ENCODE measurements around the gene MEI4. TPM values are rescaled to one million over a fixed set of nuclear protein-coding genes. Genes with fewer than 3 reads are reported as not detected.
"Not testable (repeated sequence)": the region's sequence is repeated elsewhere in the genome, so short reads cannot be mapped to it uniquely, and the experiment has no call there.

MEI4 gene
- total RNA-seq, 1 donor from 2014 or later, result not detected

DNA sequence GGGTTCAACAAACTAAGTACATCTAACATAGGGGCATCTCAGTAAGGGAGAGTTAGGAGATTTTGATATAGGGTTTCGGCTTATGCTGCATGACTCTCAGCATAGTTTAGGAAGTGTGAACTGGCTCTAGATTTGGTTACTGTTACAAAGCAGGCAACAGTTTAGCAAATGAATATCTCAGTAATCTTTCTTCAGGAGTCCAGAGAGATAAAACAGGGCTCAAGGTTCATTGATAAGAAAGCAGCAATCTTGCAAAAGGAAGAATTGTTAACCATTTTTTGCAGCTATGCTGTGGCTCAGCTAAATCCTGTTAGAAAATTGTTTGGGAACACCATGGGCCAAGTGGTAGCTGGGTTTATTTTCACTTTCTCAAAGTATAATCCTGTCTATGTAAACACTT, 161.3 kb downstream of the MEI4 start:
- DNase-seq (ENCODE audit: low read depth in 2 of 2), result no peak

DNA sequence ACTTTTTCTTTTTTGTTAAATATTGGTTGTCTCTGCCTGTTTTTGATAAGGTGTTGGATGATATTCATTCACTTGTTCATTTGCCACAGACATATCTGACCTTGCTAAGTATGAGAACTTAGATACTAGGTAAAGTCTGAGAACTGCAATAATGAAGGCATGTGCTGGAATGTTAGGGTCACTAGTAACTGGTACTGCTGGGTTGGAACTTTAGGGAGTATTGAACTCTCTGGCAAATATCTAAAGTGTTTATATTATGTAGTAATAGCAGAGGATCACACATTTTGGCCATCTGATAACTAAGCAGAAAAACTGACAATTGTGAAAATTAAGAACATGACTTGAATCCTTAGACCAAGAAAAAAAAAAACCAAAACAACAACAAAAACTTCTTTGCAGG, 162.7 kb downstream of the MEI4 start:
- no peak for DNase-seq (ENCODE audit: low read depth in 2 of 2)

DNA sequence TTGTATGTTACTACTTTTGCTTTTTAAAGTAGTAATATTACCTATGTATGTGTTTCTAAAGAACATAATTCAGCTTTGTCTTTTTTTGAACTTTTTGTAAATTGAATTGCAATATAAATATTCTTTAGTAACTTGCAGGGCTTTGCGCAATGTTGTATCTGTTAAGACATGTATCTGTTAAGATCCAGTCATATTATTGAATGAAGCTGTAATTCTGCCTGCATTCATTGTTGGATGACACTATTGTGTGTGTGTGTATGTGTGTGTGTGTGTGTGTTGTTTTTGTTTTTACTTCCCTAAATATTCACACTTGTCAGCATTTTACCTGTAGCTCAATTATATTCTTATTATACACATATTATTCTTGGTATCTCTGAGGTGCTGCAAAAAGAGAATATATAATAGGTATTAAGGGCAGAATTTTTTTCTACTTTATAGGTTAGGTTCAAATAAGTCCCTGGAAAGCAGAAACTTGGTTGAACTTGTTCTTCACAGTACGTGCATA, 164.0 kb downstream of the MEI4 start:
- DNase-seq (ENCODE audit: low read depth in 2 of 2), result no peak

DNA sequence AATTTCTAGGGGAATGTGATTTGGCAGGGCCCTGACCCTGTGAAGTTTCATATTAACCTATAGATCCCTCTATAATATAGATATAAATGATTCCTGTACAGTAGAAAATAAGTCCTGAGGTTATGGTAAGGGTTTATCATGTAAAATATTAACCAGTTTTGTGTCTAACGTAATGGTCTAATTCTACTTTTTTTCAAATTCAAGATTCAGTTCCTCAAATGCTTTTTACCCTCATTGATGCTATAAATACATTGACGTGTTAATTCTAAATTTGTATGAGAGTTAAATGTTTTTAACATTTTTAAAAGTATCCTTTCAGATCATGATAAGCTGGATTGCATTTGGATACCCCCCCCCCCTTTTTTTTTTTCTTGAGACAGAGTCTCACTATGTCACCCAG, 169.4 kb downstream of the MEI4 start:
- DNase-seq (ENCODE audit: low read depth in 2 of 2), result no peak

DNA sequence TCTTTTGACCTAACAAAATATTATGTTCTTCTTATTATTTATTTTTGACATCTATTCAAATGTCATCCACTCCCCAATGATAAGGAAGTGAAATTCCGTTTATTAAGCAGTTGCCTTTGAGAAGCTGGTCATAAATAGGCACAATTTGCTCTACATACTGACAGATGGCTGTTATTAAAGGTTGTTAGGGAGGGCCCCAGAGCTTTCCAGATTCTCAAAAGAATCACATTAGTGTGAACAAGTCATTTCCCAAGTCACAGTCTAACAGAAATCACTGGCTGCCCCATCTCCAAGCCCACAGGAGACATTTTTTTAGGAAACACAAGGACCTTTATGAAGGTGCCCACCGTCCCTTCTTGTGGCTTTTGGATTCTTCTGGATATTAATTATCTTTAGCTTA, 172.4 kb downstream of the MEI4 start:
- DNase-seq (ENCODE audit: low read depth in 2 of 2), result no peak

DNA sequence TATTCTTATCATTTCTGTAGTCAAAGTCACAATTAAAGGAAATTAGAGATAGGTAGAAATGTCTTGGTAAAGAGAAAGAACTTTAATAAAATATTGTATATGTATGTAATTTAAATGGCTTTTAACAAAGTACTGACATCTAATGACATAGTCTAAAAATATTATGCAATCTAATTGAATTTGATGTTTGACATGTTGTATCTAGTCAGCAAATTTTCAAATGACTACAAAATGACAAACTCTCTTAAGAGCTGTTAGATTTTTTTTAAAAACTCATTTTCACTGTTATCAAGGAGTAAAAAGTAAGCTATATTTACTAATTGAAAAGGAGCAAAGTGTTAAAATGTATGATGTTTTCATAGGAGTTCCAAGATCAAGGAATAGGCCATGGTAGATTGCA, 176.9 kb downstream of the MEI4 start:
- DNase-seq (ENCODE audit: low read depth in 2 of 2), result no peak

GRCh38 chr6:77833749-77834148, 180.9 kb downstream of the MEI4 start:
- DNase-seq (ENCODE audit: low read depth in 2 of 2), result not testable (repeated sequence)

DNA sequence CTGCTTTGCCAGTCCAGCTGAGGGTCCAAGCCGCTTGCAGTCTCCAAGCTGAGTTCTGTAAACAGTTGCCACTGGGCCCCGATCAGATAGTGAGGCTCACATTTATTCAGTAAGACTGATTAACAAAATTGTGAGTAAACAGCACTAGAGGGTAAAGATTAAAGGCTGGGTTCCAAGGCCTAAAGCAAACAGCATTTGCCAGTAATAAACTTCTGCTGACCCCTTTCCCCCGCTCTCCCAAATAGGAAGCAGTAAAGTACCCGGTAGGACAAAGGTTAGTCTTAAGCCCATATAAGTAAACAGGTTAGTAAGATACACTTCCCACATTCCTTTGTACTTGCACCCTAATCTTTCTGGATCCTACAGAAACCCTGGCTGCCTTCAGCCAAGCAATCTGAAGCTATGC, 181.8 kb downstream of the MEI4 start:
- DNase-seq (ENCODE audit: low read depth in 2 of 2), result no peak

DNA sequence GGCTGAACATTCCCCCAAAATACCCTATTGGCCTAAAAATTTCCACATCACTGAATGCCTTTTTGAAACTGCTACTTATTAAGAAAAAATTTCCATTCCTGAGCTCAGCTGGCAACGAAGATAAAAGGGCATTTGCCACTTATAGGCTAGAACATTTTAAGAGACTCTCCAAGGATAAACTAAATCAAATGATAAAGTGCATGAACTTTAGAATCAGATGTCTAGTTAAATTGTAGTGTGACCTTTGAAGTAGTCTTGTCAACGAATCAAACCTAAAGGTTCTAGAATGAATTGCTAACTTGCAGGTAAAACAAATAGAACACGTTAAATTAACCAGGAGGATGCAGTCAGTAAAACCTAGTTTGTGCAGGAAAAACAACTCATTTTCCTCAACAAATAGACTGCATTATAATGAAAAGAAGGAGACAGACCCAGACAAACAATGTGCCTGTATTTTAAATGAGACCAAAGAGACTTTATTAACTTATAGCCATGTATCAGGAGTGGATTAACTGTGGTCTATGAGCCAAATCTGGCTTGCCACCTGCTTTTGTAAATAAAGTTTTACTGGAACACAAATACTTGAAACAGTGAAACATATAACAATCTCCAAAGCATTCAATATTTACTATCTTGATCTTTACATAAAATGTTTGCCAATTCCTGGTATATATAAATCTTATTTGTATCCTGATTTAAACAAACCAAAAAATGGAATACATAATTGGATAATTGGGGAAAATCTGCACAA, 184.4 kb downstream of the MEI4 start:
- DNase-seq (ENCODE audit: low read depth in 2 of 2), result no peak

DNA sequence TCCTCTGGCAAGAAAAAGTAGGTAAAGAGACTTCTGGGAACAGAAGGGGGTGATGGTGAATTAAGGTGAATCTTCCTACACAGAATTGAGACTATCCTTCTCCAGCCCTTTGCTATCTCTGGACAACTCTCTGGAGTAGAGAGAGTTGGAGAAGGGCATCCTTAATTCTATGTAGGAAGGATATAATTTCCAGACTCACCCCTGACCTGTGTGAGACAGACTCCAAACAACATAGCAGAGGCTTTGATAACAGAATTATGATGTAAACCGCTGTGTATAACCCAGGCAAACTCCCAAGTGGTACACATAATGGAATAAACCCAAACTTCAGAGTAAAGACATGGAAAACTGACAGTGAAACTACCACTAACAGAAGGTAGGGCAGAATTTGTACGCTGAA, 186.5 kb downstream of the MEI4 start:
- no peak for DNase-seq (ENCODE audit: low read depth in 2 of 2)

- no peak for DNase-seq (ENCODE audit: low read depth in 2 of 2)
These were observed 192.0 kb downstream of the MEI4 start for GRCh38 chr6:77844822-77845221.

- no peak for DNase-seq (ENCODE audit: low read depth in 2 of 2)
These were observed 200.6 kb downstream of the MEI4 start for GRCh38 chr6:77853401-77853800.

- no peak for DNase-seq (ENCODE audit: low read depth in 2 of 2)
These were observed 203.6 kb downstream of the MEI4 start for GRCh38 chr6:77856391-77856790.

DNA sequence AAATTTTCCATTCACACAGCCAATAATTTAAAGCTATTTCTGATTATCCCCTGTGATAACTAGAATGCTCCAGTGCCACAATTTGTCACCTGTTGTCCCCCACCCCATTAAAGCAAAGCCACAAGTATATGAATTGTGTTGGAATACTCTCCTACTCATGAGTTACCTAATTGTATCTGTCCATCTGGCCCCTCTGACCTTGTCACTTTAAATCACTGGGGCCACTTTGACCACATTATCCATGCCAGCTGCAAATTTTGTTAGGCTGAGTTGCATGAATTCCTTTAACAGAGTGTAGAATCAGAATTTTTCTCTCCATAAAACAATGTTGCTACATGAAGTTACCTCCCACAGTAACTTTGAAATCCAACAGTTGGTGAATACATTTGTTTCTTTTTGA, 204.6 kb downstream of the MEI4 start:
- no peak for DNase-seq (ENCODE audit: low read depth in 2 of 2)

DNA sequence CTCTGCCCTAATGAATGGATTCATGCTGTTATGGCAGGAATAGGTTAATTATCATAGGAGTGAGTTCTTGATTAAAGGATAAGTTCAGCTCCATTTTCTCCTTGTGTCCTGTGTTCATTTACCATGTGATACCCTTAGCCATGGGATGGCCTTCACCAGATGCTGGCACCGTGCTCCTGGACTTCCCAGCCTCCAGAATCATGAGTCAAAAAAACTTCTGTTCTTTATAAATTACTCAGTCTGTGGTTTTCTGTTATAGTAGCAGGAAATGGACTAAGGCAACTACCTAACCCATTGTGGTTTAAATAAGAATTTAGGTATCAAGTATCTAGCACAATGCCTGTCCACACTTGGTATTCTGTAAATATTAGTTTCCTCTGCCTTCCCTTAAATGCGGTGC, 223.5 kb downstream of the MEI4 start:
- peak in 1 of 2 donors; percentile 20 for DNase-seq (ENCODE audit: low read depth in 2 of 2)

DNA sequence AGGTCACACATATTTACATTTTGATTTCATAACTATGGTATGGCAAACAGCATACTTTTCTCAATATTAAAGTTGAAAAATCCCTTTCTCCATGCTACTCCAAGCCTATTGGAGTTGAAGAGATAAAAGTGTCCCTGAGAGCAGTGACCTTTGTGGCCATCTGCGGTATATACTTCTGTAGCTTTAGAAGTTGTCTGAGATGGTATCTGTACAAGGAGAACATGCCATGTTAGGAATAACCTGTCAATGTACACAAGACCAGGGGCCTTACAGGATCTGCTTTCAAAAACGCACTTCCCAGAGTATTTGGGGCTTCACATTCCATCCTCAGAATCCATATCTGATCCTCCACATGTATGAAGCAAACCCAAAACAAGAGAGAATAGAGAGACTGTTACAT, 226.7 kb downstream of the MEI4 start:
- DNase-seq (ENCODE audit: low read depth in 2 of 2), result no peak

DNA sequence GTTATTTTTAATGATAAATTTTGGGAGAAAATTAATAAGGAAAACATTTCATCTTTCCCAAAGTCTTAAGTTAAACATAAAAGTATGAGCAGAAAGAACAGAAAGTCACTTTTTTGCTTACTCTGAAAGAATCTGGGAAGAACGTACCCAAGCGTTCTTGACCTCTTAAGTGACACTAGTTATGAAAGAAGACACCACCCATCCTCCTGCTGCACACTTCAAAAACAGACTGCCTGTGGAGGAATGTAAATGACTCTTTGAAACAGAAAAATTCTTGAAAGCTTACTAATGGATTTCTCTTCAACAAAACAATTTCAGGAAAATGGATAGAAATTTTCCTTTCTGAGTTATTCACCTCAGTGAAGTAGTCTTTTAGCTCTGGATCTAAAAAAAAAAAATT, 227.7 kb downstream of the MEI4 start:
- peak in 1 of 2 donors; percentile 58 for DNase-seq (ENCODE audit: low read depth in 2 of 2)

- DNase-seq (ENCODE audit: low read depth in 2 of 2), result peak; percentile 47 to 51
These were observed 231.0 kb downstream of the MEI4 start for GRCh38 chr6:77883851-77884250.

DNA sequence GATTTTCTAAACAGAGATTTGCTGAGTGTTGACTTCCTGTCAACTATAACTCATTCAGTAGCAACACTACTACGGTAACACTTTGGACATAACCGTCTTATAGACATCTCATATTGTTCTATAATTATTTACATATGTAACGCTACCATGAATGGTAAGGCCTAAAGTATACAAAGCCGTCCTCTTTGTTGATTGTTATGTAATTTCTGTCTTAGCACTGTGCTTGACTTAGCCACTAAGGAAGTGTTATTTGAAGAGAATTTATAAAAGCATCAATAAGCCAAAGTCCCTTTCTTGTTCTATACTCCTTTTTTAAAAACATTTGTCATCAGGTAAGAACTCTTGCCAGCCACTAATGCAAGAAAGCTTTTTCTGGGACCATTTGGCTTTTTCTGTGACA, 240.6 kb downstream of the MEI4 start:
- DNase-seq (ENCODE audit: low read depth in 2 of 2), result no peak

- DNase-seq (ENCODE audit: low read depth in 2 of 2), result no peak
These were observed 253.2 kb downstream of the MEI4 start for GRCh38 chr6:77906070-77906469.

DNA sequence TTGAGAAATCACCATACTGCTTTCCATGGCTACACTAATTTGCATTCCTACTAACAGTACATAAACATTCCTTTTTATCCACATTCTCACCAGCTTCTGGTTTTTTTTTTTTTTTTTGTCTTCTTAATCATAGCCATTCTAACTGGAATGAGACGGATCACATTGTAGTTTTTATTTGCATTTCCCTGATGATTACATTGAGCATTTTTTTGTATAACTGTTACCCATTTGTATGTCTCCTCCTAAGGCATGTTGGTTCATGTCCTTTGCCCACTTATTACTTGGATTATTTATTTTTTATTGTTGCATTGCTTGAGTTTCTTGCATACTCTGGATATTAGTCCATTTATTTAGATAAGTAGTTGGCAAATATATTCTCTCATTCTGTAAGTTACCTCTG, 258.0 kb downstream of the MEI4 start:
- DNase-seq (ENCODE audit: low read depth in 2 of 2), result no peak

DNA sequence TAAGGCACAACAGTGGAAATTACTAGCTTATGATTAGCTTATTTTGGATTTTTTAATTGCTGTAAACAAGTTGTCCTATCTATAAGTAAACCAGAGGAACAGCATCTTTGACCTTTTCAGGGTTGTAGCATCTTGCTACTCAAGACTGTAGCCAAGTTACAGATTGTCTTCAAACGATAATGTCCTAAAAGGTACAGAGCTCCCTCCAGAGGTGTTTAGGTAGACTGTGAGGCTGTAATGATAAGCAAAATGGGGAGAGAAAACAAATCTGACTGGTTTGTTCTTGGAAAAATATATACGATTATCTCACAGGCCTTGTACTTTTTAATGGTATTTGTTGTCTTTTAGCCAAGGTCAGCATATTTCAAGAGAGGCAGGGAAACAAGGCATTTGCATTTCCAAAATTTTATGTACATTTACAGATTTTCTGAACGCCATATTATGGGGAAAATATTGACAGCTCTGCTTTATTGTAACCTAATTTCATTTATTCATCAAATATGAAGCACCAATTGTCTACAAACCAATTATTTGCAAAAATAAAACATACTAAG, 273.4 kb downstream of the MEI4 start:
- peak; percentile 3 to 23 for DNase-seq (ENCODE audit: low read depth in 2 of 2)

DNA sequence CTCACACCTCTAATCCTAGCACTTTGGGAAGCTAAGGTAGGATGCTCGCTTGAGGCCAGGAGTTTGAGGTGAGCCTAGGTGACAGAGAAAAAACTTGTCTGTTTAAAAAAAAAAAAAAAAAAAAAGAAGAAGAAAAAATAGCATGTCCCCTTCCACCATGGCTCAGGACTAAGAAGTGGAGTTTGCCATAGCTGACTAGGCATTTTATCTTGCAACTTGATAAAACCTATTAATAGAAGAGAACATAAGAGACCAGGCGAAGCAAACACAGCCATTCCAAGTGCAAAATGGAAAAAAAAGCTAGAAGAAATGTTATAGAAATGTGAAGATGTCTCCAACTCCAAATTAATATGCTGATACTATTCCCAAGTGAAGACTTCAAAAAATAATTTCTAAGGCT, 277.5 kb downstream of the MEI4 start:
- DNase-seq (ENCODE audit: low read depth in 2 of 2), result no peak

Data from lung microvascular endothelial cell (primary cell).